GM12892 (cell line): ENCODE data around the gene MAP3K10.

ENCODE experiments used
- DNase-seq: peaks from one replicate; pipeline ENCODE4 v3.0.0; 2011; ENCODE audit not compliant: insufficient read length
- FAIRE-seq: peaks from 2 replicates; lab custom pipeline; 2011; peaks lifted over from hg19 to GRCh38; lab: Jason Lieb, UNC
- POLR2A ChIP-seq: IDR thresholded peaks from 2 replicates; pipeline ENCODE4 v1.6.1; 2011; ENCODE audit warnings: low read depth, low read length, control low read depth
- POLR2AphosphoS5 ChIP-seq: IDR thresholded peaks from 2 replicates; pipeline ENCODE4 v1.6.1; 2011; ENCODE audit warnings: low read depth, low read length, control low read depth
- TAF1 ChIP-seq: IDR thresholded peaks from 2 replicates; pipeline ENCODE4 v1.6.1; 2011; ENCODE audit warnings: low read depth, mild to moderate bottlenecking, control low read depth, low read length, borderline replicate concordance

Gene MAP3K10

GRCh38 chr19:40221858-40222619 is 30.8 kb downstream of the MAP3K10 start:
- DNase-seq, result peak; percentile 88
- peak; percentile 61 for FAIRE-seq
- TF ChIP-seq POLR2A, result no peak
- no peak for TF ChIP-seq TAF1
- no peak for TF ChIP-seq POLR2AphosphoS5

- no peak for TF ChIP-seq POLR2A
- TF ChIP-seq POLR2AphosphoS5, result no peak
- no peak for TF ChIP-seq TAF1
Measured at GRCh38 chr19:40223135-40223822, 32.1 kb downstream of the MAP3K10 start.

GRCh38 chr19:40224342-40225150 is 33.3 kb downstream of the MAP3K10 start:
- DNase-seq (no peak), FAIRE-seq (no peak)
- TF ChIP-seq POLR2AphosphoS5 (no peak), POLR2A (no peak)

More at GRCh38 chr19:40223135-40223822, 32.1 kb downstream of the MAP3K10 start:
- FAIRE-seq (no peak), DNase-seq (no peak)

- DNase-seq (no peak), FAIRE-seq (no peak)
Measured at GRCh38 chr19:40225440-40226305, 34.4 kb downstream of the MAP3K10 start.

GRCh38 chr19:40228346-40228745 is 37.1 kb downstream of the MAP3K10 start:
- DNase-seq (no peak), FAIRE-seq (no peak)
- TF ChIP-seq POLR2A (no peak), TAF1 (no peak), POLR2AphosphoS5 (no peak)

More at GRCh38 chr19:40225440-40226305, 34.4 kb downstream of the MAP3K10 start:
- TF ChIP-seq POLR2A (no peak), TAF1 (no peak), POLR2AphosphoS5 (no peak)

- FAIRE-seq (no peak), DNase-seq (no peak)
- no peak for TF ChIP-seq POLR2AphosphoS5
- TF ChIP-seq TAF1, result no peak
- no peak for TF ChIP-seq POLR2A
Measured at GRCh38 chr19:40228863-40229262, 37.6 kb downstream of the MAP3K10 start.

- TF ChIP-seq TAF1 (no peak), POLR2A (peak; percentile 21; the same call in 1 of the 2 replicates), POLR2AphosphoS5 (peak; percentile 52; the same call in 1 of the 2 replicates)
- FAIRE-seq (no peak), DNase-seq (no peak)
Measured at GRCh38 chr19:40229484-40229883, 38.3 kb downstream of the MAP3K10 start.

GRCh38 chr19:40229926-40230417 is 38.7 kb downstream of the MAP3K10 start:
- no peak for TF ChIP-seq POLR2A
- TF ChIP-seq POLR2AphosphoS5, result no peak
- TF ChIP-seq TAF1, result no peak
- no peak for DNase-seq
- no peak for FAIRE-seq

- TF ChIP-seq TAF1, result no peak
- TF ChIP-seq POLR2AphosphoS5, result no peak
- no peak for TF ChIP-seq POLR2A
- DNase-seq (no peak), FAIRE-seq (no peak)
Measured at GRCh38 chr19:40231057-40231456, 39.8 kb downstream of the MAP3K10 start.

GRCh38 chr19:40231544-40232424 is 40.6 kb downstream of the MAP3K10 start:
- TF ChIP-seq POLR2A, result no peak
- TF ChIP-seq TAF1, result no peak
- no peak; the same call in 1 of the 2 replicates for TF ChIP-seq POLR2AphosphoS5
- FAIRE-seq (no peak), DNase-seq (no peak)
